Measurements from ENCODE around the gene MRPS35.

MRPS35 gene

GRCh38 chr12:27688671-27689070, 22.0 kb upstream of the MRPS35 start:
- Mint-ChIP-seq H3K4me1 (no peaks in the 10 kb centered on the region), H3K4me3 (no peak overlapping the region), H3K36me3 (ENCODE audit: low read depth) (peaks cover 63% of the 10 kb centered on the region), H3K27ac (peak overlapping the region in 1 of 3 experiments; percentile 10), H3K9me3 (no peaks in the 10 kb centered on the region), H3K27me3 (ENCODE audit: low read depth) (no peaks in the 10 kb centered on the region)
- TF ChIP-seq, protein P1, sequence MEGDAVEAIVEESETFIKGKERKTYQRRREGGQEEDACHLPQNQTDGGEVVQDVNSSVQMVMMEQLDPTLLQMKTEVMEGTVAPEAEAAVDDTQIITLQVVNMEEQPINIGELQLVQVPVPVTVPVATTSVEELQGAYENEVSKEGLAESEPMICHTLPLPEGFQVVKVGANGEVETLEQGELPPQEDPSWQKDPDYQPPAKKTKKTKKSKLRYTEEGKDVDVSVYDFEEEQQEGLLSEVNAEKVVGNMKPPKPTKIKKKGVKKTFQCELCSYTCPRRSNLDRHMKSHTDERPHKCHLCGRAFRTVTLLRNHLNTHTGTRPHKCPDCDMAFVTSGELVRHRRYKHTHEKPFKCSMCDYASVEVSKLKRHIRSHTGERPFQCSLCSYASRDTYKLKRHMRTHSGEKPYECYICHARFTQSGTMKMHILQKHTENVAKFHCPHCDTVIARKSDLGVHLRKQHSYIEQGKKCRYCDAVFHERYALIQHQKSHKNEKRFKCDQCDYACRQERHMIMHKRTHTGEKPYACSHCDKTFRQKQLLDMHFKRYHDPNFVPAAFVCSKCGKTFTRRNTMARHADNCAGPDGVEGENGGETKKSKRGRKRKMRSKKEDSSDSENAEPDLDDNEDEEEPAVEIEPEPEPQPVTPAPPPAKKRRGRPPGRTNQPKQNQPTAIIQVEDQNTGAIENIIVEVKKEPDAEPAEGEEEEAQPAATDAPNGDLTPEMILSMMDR (IDR thresholded peaks at IDR 0.05; ENCODE audit: unreplicated experiment in 3 of 3), result no peak

DNA sequence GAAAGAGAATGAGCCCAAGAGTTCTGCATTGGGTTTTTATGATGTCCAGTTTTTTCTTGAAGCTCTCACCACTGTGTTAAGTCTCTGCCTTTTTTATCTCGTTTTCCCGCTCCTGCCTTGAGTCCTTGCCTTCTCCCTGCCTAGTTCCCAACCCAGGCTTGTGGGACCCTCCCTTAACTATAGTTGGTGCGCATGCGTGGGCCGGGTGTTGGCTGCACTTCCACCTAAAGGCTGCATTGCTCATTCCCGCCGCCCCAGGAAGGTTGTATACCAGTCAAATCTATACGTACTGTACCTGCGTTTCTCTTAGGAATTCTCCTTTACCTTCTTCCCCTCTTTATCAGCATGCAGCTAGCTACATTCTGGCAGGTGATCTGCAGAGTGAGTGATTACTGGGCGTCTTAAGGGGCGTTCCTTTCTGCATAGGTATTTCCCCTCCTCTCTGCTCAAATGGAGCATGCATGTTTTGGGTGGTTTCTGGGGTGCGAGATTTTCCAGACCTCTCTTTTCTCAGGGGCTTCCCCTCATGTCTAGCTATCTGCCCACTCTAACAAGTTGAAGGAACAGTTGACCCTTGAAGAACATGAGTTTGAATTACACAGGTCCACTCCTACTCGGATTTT, 21.0 kb upstream of the MRPS35 start:
- H3K4me3 Mint-ChIP-seq, result no peak overlapping the region

GRCh38 chr12:27693403-27693802, 17.2 kb upstream of the MRPS35 start:
- no peaks in the 10 kb centered on the region for H3K9me3 Mint-ChIP-seq
- H3K27ac Mint-ChIP-seq, result no peak overlapping the region
- TF ChIP-seq, protein P1 (IDR thresholded peaks at IDR 0.05; ENCODE audit: unreplicated experiment in 3 of 3), result no peak
- H3K4me1 Mint-ChIP-seq, result no peaks in the 10 kb centered on the region
- peaks cover 61% of the 10 kb centered on the region for H3K36me3 Mint-ChIP-seq (ENCODE audit: low read depth)
- no peak overlapping the region for H3K4me3 Mint-ChIP-seq
- H3K27me3 Mint-ChIP-seq (ENCODE audit: low read depth), result no peaks in the 10 kb centered on the region

More for the DNA sequence above, 21.0 kb upstream of the MRPS35 start:
- H3K9me3 Mint-ChIP-seq, result no peaks in the 10 kb centered on the region
- H3K36me3 Mint-ChIP-seq (ENCODE audit: low read depth), result peaks cover 68% of the 10 kb centered on the region
- no peaks in the 10 kb centered on the region for H3K4me1 Mint-ChIP-seq
- TF ChIP-seq, protein P1 (IDR thresholded peaks at IDR 0.05; ENCODE audit: unreplicated experiment in 3 of 3), result no peak
- H3K27me3 Mint-ChIP-seq (ENCODE audit: low read depth), result no peaks in the 10 kb centered on the region
- H3K27ac Mint-ChIP-seq, result no peak overlapping the region

DNA sequence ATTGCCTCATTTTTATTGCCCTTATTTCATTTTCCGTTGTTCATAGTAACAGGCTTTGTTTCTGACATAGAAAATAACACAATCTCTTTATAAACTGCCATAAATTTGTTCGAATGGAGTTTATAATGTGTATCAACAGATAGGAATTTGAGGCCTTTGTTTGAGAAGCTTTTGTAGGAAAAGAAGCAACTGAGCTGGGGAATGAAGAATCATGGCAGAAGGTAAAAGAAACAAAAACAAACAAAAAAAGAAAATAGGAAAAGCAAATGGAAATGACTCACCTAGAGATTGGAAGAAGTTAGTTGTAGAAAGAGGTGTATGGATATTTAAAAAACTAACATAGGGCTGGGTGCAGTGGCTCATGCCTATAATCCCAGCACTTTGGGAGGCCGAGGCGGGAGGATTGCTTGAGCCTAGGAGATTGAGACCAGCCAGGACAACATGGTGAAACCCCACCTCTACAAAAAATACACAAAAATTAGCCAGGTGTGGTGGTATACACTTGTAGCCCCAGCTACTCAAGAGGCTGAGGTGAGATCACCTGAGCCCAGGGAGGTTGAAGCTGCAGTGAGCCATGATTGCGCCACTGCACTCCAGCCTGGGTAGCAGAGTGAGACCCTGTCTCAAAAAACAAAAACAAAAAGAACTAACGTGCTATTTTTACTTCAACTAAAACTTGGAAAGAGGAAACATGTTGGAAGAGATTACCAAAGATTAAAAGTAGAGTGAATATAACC, 14.9 kb upstream of the MRPS35 start:
- Mint-ChIP-seq H3K4me1 (no peaks in the 10 kb centered on the region), H3K4me3 (no peak overlapping the region), H3K36me3 (ENCODE audit: low read depth) (peaks cover 41% of the 10 kb centered on the region), H3K27me3 (ENCODE audit: low read depth) (no peaks in the 10 kb centered on the region), H3K9me3 (no peaks in the 10 kb centered on the region), H3K27ac (no peak overlapping the region)
- TF ChIP-seq, protein P1 (IDR thresholded peaks at IDR 0.05; ENCODE audit: unreplicated experiment in 3 of 3), result no peak

DNA sequence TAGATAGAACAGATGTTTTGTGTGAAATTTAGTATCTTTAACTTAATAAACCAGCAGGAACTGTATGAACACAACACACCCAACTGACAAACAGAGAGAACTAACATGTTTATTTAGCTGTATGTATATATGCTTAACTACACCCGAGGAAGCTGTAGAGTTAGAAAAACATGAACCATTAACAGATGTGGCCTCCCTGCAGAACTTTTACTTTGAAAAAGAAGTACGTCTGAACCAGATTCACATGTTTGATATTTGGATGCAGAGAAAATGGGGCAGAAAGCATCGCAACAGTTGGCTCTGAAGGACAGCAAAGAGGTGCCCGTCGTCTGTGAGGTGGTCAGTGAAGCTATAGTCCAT, 14.4 kb upstream of the MRPS35 start, which contains the start of gene REP15:
REP15 (plus strand) TSS at position 155 of the 360 bp plus-strand sequence; CDS start at position 271, 116 bp downstream.
- Mint-ChIP-seq H3K9me3 (no peaks in the 10 kb centered on the region), H3K4me1 (no peaks in the 10 kb centered on the region), H3K36me3 (ENCODE audit: low read depth) (peaks cover 36% of the 10 kb centered on the region), H3K27me3 (ENCODE audit: low read depth) (no peaks in the 10 kb centered on the region), H3K4me3 (no peak within 1 kb of the TSS), H3K27ac (no peak within 1 kb of the TSS)
- TF ChIP-seq, protein P1 (IDR thresholded peaks at IDR 0.05; ENCODE audit: unreplicated experiment in 3 of 3), result no peak
